CD4-positive, alpha-beta T cell treated with Interleukin-15 for 4 hours (primary cell): Measurements from ENCODE around the gene TMEM132D.

Source experiments
- DNase-seq: peaks from one replicate; pipeline ENCODE4 v3.0.0-alpha.2; 2020; ENCODE audit warnings: low spot score

TMEM132D gene

DNA sequence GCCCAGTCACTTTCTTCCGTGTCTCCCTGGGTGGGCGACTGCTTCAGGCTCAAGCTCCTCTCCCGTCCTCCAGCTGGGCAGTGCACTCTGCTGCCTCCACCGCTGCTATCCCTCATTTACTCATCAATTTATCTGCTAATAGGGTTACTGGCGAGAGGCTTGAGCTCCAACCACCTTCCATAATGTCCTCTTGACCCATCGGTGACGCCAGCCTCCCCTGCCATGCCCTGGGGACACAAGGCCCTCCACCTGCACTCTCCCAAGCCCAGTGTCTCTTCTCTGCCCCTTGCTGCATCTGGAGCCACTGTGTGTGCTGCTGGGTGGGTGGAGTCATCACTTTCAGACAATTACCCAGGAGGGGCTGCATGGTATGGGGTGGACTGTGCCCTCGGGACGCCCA is 78.5 kb downstream of the TMEM132D start:
- no peak for DNase-seq

GRCh38 chr12:129821964-129822363 is 81.9 kb downstream of the TMEM132D start:
- no peak for DNase-seq

- no peak for DNase-seq
Observed at GRCh38 chr12:129819391-129819790, 84.4 kb downstream of the TMEM132D start.

GRCh38 chr12:129815846-129816245 is 88.0 kb downstream of the TMEM132D start:
- no peak for DNase-seq

DNA sequence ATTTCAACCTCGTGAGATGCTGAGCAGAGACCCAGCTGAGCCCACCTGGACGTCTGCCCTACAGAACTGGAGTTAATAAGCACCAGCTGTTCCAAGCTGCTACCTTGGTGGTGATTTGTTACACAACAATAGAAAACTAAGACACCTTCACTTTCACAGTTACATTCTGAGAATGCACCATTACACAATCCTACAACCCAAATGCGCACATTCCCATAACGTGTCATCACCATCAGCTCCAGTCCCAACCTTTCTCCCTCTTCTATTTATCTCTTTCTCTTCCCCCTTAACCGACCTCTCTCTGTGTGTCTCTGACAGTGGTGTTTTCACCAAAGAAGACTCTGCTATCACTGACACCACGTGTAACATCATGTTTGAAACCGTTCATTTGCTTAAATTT is 91.9 kb downstream of the TMEM132D start:
- DNase-seq: no peak

GRCh38 chr12:129807136-129807535 is 96.7 kb downstream of the TMEM132D start:
- no peak for DNase-seq

- no peak for DNase-seq
Observed at GRCh38 chr12:129791396-129791795, 112.4 kb downstream of the TMEM132D start.

- no peak for DNase-seq
Observed at GRCh38 chr12:129790930-129791329, 112.9 kb downstream of the TMEM132D start.

DNA sequence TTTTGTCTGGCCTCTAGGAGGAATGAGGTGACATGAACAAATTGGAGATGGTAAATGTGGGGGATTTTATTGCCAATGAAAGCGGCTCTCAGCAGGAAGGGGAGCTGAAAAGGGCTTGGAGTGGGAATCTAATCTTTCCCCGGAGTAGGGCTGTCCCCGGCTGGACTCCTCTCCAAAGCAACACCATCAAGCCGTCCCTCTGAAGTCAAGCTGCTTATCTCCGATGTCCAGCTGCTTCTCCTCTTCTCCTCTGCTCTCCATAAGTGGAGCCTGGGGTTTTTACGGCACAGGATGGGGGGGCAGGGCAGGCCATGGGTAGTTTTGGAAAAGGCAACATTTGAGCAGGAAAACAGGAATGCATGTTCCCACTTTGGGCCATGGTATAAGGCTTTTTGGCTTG is 113.5 kb downstream of the TMEM132D start:
- DNase-seq: no peak

DNA sequence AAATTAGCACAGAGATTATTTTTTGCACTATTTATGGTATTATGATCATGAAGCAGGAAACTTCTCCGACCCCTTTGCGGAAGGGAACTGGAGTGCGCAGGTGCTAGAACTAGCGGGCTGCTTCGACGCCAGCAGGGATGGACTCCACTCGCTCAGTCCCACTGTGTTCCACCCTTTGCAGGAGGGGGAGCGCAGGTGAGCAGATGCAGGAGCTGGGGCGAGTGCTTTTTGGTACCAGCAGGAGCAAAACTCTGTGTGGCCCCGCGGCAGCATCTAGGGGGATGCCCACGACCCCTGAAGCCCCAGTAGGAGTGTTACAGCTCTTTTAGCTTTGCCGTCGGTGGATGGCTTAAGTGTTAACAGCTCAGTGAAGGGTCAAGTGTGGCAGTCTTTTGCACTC is 113.9 kb downstream of the TMEM132D start:
- no peak for DNase-seq

GRCh38 chr12:129788506-129789084 is 115.2 kb downstream of the TMEM132D start:
- no peak for DNase-seq

DNA sequence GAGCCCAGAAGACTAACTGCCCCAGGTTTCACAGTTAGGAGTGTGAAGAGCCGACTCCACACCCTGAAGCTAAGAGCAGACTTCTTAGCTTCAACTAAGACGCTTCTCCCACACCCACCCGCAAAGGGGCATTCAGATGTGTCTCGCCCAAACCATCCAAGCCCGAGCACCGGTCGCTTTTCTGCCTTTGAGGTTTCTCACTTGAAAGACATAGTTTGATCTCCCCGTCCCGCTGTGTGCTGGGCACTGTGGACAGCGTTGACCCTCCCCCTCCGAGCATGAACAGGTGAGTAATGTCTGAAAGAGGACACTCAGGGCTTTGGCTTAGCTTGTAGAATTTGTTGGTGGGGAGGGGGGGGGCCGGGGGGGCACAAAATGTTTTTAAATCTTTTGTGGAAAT is 123.8 kb downstream of the TMEM132D start:
- no peak for DNase-seq

GRCh38 chr12:129779033-129779432 is 124.8 kb downstream of the TMEM132D start:
- no peak for DNase-seq

DNA sequence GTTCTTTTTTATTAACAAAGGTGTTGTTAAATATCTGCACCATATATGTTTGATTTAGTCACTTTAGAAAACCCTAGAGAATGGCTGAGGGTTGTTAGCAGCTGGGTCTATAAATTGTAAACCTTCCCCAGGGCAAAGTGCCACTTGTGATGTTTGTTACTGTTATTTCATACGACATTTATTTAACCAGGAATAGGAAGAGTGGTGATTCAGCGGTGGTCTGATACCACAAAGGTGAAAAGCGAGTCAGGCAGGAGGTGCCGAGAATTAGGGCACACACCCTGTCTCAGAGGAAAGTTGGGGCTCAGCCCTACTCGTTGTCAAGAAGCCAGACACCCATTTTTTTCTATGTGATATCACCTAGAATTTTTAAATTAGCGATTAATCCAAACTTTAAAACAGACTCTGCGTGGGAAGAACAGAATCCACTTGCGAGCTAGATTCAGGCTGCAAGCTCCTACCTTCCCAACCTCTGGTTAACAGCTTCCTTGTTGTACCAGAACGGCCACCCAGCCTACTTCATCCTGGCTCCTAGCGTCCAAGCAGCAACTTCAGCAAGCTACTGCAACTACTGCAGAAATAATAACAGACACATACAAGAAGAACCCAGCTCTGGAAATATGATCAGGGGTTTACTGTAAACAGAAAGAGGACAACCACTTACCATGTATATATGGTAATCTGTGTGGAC is 126.7 kb downstream of the TMEM132D start:
- DNase-seq: no peak

DNA sequence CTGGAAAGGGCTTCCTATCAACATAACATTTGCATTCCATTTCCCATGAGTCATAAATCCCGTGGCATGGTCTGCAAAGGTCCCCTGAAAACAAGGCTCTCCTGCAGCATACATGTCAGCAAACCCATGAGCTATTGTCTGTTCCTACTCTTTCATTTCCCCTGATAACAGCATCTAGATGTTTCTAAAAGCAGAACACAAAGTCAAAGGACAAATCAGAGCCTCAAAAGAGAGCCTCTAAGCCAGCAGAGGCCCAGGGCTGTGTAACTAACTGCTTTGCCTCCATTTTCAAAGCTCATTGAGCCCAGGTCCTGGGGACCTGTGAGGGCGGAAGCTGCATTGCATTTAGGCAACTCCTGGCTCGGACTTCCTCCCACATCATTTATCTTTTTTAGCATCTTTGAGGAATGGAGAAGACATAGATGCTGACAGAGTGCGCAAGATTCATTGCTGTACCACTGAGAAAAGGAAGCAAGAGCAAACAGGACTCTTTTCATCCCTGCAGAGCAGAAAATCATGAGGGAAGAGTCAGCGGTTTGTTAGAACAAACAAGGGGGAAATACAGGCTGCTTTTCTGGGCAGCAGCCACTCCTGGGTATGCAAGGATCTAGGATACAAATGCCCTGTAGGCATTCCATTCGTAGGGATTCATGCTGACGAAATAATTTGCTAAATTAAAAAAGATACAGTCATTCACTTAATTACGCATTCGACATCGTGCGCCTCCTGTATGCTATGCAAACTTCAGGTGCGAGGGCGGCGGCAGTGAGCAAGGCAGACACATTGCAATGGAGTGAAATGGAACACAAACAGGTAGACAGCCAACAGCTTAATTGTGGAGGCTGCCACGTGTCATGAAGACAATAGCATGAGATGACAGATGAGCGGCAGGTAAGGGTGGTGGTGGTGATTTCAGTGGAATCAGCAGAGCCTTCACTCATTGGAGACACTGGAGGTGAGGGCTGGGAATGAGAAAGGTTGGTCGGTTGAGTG is 131.0 kb downstream of the TMEM132D start:
- no peak for DNase-seq

- DNase-seq: no peak
Observed at GRCh38 chr12:129771238-129771637, 132.6 kb downstream of the TMEM132D start.

- no peak for DNase-seq
Observed at GRCh38 chr12:129765719-129766118, 138.1 kb downstream of the TMEM132D start.

DNA sequence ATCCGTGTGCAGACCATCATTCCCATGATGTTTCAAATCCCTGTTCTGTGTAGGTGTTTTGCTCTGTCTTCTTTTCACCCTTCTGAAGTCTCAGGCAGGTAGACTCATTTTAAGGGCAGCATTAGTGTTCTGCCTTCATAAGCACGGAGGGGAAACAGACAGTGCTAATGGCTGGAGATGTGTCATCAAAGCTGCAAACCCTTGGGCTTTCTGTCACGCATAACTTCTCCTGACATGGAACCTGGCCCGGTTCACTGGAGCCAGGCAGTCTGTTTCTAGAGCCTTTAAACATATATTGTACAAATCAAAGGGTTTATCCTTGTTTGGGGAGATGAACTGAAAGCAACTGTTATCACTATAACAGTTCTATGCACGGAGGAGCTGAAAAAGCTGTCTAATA is 141.4 kb downstream of the TMEM132D start:
- DNase-seq: no peak

- DNase-seq: no peak
Observed at GRCh38 chr12:129753586-129753985, 150.2 kb downstream of the TMEM132D start.

- DNase-seq: no peak
Observed at GRCh38 chr12:129750421-129750820, 153.4 kb downstream of the TMEM132D start.

DNA sequence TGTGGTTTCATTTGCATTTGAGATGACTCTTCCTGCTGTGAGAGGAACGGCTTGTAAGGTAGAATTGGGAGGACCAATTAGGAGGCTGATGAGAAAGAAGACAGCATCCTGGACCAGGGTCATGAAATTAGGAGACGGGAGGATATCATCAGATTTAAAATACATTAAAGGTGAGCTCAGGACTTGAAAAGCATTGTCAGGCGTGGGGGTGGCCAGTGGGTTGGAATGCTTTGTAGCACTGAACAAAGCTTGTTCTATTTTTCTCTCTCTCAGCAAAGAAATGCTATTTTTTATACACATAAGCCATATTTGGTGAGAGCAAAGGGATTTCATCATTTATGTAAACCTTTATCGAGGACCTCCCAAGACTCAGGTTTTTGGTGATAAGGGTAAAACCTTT is 157.5 kb downstream of the TMEM132D start:
- DNase-seq: no peak

GRCh38 chr12:129729170-129729569 is 174.7 kb downstream of the TMEM132D start:
- no peak for DNase-seq

DNA sequence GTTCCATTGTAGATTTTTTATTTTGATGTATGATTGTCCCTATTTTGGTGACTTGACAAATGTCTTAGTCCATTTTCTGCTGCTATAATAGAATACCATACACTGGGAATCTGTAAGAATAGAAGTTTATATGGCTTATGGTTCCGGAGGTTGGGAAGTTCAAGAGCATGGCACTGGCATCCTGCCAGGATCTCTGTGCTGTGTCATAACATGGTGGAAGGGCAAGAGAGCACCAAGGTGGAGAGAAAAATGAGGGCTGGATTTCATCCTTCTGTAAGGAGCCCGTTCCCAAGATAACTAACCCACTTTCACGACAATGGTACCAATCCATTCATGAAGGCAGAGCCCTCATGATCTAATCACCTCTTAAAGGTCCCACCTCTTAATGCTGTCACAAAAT is 176.7 kb downstream of the TMEM132D start:
- no peak for DNase-seq
